CD4-positive, CD25-positive, alpha-beta regulatory T cell (primary cell): ENCODE measurements around the gene PSKH1. TPM values are rescaled to one million over a fixed set of nuclear protein-coding genes. Genes with fewer than 3 reads are reported as not detected.

Source experiments
- ATAC-seq, 2 donors: fragments of 150-1000 bp; cut with Tn5 transposase; one replicate each; pipeline ENCODE4 v1.10.0; 2021; ENCODE audit warnings: low read depth in 2 of 2, moderate number of reproducible peaks in 2 of 2, moderate library complexity in 1 of 2
- DNase-seq, 3 donors: peaks; one replicate each; pipeline versions ENCODE4 v3.0.0 to v3.0.0-alpha.2; 2012 to 2022; ENCODE audit warnings: mixed read lengths in 1 of 3
- H3K27ac ChIP-seq: one replicate; pipeline ENCODE4 v1.7.0; 2013; ENCODE audit warnings: mild to moderate bottlenecking, low read length; ENCODE audit not compliant: insufficient read depth, poor library complexity, severe bottlenecking
- H3K27me3 ChIP-seq: one replicate; pipeline ENCODE4 v1.7.0; 2013; ENCODE audit warnings: low read length; ENCODE audit not compliant: control insufficient read depth, insufficient read depth
- H3K36me3 ChIP-seq: one replicate; pipeline ENCODE4 v1.7.0; 2013; ENCODE audit warnings: mild to moderate bottlenecking, low read length, moderate library complexity; ENCODE audit not compliant: control insufficient read depth, insufficient read depth
- H3K4me1 ChIP-seq: 2 replicates; pipeline ENCODE4 v1.7.0; 2013; ENCODE audit warnings: mild to moderate bottlenecking, low read length; ENCODE audit not compliant: insufficient read depth, control insufficient read depth, poor library complexity, severe bottlenecking
- H3K4me3 ChIP-seq: one replicate; pipeline ENCODE4 v1.7.0; 2013; ENCODE audit warnings: low read depth, mild to moderate bottlenecking, low read length, moderate library complexity
- H3K9me3 ChIP-seq, 2 experiments: 1 replicate in 1 of 2; 2 replicates in 1 of 2; pipeline ENCODE4 v1.7.0; 2013; ENCODE audit warnings: low read length in 2 of 2, mild to moderate bottlenecking in 1 of 2, moderate library complexity in 1 of 2; ENCODE audit not compliant: control insufficient read depth in 2 of 2
- H3K27ac Mint-ChIP-seq, 3 donors: one replicate each; pipeline ENCODE4 v1.8.0; 2020 to 2022; ENCODE audit warnings: mild to moderate bottlenecking in 3 of 3, mixed read lengths in 3 of 3, moderate library complexity in 2 of 3
- H3K27me3 Mint-ChIP-seq: one replicate; pipeline ENCODE4 v1.8.0; 2022; ENCODE audit warnings: mild to moderate bottlenecking, mixed read lengths
- H3K36me3 Mint-ChIP-seq: one replicate; pipeline ENCODE4 v1.8.0; 2020; ENCODE audit warnings: mixed read lengths
- H3K4me1 Mint-ChIP-seq, 4 donors: one replicate each; pipeline ENCODE4 v1.8.0; 2020 to 2022; ENCODE audit warnings: mixed read lengths in 4 of 4, mild to moderate bottlenecking in 1 of 4
- H3K4me3 Mint-ChIP-seq, 4 donors: one replicate each; pipeline ENCODE4 v1.8.0; 2020 to 2022; ENCODE audit warnings: mild to moderate bottlenecking in 4 of 4, mixed read lengths in 4 of 4, moderate library complexity in 3 of 4
- H3K9me3 Mint-ChIP-seq, 7 donors: one replicate each; pipeline ENCODE4 v1.8.0; 2020 to 2022; ENCODE audit warnings: mixed read lengths in 7 of 7, mild to moderate bottlenecking in 3 of 7, moderate library complexity in 2 of 7
- polyA plus RNA-seq, 4 donors: library from polyadenylated mRNA; unstranded; fragments of 300-500 nt; fragmentation: Illumina TruSeq; gene quantifications; one replicate each; pipeline ENCODE4 v1.2.3, GENCODE V29; 2021
- total RNA-seq: library from RNA; stranded (reverse); gene quantifications from one replicate; pipeline ENCODE4 v1.2.3, GENCODE V29; 2022

The PSKH1 gene
- total and polyA plus RNA-seq, 5 donors from 2014 or later, result 14.3 to 25.3 (median 22.8) TPM

DNA sequence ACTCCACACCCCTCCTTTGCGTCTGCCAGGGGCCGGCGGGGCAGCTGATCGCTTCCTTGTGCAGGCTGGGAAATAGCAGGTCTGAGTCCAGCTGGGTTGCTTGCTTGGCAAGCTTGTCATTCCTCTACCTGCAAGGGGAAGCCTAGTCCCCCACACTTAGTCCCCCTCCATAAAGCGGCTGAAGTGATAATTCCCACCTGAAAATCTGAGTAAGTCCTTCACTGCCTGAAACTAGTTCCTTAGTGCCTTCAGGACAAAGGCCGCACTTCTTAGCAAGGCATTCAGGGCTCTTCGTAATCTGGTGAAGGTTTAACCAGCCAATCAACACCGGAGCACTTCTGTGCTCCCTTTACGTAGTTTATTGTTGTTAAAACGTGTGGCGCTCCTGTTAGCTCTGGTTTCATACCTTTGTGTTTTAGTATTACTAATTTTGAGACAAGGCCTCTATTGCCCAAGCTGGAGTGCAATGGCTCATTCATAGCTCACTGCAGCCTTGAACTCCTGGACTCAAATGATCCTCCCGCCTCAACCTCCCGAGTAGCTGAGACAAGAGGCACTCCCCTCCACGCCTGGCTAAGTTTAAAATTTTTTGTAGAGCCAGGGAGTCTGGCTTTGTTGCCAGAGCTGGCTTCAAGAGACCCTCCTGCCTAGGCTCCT lies 817 bp downstream of the PSKH1 start:
- no peak for ATAC-seq
- Histone ChIP-seq H3K9me3 (no peaks in the 10 kb centered on the region), H3K4me1 (peaks cover 18% of the 10 kb centered on the region), H3K36me3 (no peaks in the 10 kb centered on the region), H3K4me3 (peak overlapping the region; percentile 87), H3K27ac (peak overlapping the region; percentile 86), H3K27me3 (no peaks in the 10 kb centered on the region)
- Mint-ChIP-seq H3K4me1 (peaks cover 14 to 55% (median 32%) of the 10 kb centered on the region in 4 donors), H3K27ac (peak overlapping the region; percentile 80 to 97 (median 97)), H3K27me3 (no peaks in the 10 kb centered on the region), H3K36me3 (no peaks in the 10 kb centered on the region), H3K4me3 (peak overlapping the region; percentile 95 to 99 (median 98)), H3K9me3 (no peaks in the 10 kb centered on the region)
- DNase-seq, result peak in 1 of 3 donors; percentile 45

DNA sequence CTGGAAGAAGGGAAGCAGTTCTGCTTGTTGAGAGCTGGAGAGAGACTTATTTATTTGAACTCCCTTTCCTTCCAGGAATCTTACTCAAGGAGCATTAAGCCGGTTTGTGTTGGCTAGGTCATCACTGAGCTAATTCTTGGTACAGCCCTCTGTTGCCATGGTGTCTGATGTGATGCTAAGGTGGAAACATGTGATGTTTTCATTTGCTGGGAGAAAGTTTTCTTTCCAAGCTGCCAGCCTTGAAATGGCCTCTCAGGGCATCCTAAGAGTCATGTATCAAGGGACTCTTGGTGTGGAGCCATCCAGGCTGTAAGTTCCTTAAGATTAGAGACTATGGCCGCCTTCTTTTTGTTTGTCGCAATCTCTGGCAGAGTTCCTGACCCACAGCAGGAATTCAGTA lies 4.2 kb downstream of the PSKH1 start:
- H3K9me3 Mint-ChIP-seq, result no peaks in the 10 kb centered on the region
- H3K27ac ChIP-seq, result no peak overlapping the region
- DNase-seq, result no peak
- H3K27me3 Mint-ChIP-seq, result no peaks in the 10 kb centered on the region
- no peaks in the 10 kb centered on the region for H3K36me3 ChIP-seq
- no peaks in the 10 kb centered on the region for H3K27me3 ChIP-seq
- H3K27ac Mint-ChIP-seq, result no peak overlapping the region
- peaks cover 4% of the 10 kb centered on the region for H3K36me3 Mint-ChIP-seq
- H3K4me1 ChIP-seq, result peaks cover 18% of the 10 kb centered on the region
- H3K4me3 Mint-ChIP-seq, result peak overlapping the region in 1 of 4 donors; percentile 9
- no peak overlapping the region for H3K4me3 ChIP-seq
- peaks cover 14 to 68% (median 41%) of the 10 kb centered on the region in 4 donors for H3K4me1 Mint-ChIP-seq
- no peaks in the 10 kb centered on the region for H3K9me3 ChIP-seq
- no peak for ATAC-seq

DNA sequence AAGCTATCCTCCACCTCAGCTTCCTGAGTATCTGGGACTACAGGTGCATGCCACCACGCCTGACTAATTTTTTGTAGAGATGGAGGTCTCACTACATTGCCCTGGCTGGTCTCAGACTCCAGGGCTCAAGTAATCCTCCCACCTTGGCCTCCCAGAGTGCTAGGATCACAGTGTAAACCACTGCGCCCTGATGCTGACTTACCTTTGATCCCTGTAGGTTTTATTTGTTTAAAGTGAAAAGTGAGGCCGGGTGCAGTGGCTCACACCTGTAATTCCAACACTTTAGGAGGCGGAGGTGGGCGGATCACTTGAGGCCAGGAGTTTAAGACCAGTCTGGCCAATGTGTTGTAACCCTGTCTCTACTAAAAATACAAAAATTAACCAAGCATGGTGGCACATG lies 8.7 kb downstream of the PSKH1 start:
- no peak overlapping the region for H3K27ac ChIP-seq
- H3K4me1 ChIP-seq, result no peaks in the 10 kb centered on the region
- H3K4me3 ChIP-seq, result no peak overlapping the region
- no peak for ATAC-seq
- Mint-ChIP-seq H3K4me3 (no peak overlapping the region), H3K36me3 (peaks cover 9% of the 10 kb centered on the region), H3K9me3 (no peaks in the 10 kb centered on the region), H3K27ac (no peak overlapping the region), H3K4me1 (peaks cover 6 to 41% (median 23%) of the 10 kb centered on the region in 4 donors), H3K27me3 (no peaks in the 10 kb centered on the region)
- no peaks in the 10 kb centered on the region for H3K36me3 ChIP-seq
- DNase-seq, result no peak
- H3K9me3 ChIP-seq, result no peaks in the 10 kb centered on the region
- H3K27me3 ChIP-seq, result no peaks in the 10 kb centered on the region

DNA sequence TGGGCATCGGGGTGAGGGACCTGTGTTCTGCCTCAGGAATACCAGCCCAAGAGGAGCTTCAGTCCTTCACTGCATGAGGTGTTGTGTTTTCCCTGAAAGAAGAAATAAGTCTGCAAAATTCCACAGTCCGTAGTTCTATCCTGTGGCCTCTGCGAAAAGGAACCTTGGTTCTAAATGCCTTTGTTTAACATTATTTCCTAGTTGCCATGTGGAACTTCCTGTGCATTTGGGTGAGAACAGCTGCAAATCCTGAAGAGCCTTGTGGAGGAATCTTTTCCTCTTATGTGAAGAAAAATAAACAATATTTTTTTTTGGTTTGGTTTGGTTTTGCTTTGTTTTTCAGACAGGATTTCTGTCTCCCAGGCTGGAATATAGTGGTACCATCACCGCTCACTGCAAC lies 9.8 kb downstream of the PSKH1 start:
- H3K4me1 ChIP-seq, result no peaks in the 10 kb centered on the region
- no peak overlapping the region for H3K4me3 ChIP-seq
- H3K4me3 Mint-ChIP-seq, result no peak overlapping the region
- ATAC-seq (no peak), DNase-seq (no peak)
- peaks cover 13% of the 10 kb centered on the region for H3K36me3 Mint-ChIP-seq
- H3K27me3 Mint-ChIP-seq, result no peaks in the 10 kb centered on the region
- H3K27ac ChIP-seq, result no peak overlapping the region
- H3K4me1 Mint-ChIP-seq, result peaks cover 6 to 34% (median 15%) of the 10 kb centered on the region in 4 donors
- H3K36me3 ChIP-seq, result no peaks in the 10 kb centered on the region
- peak overlapping the region in 1 of 3 donors; percentile 58 for H3K27ac Mint-ChIP-seq
- H3K27me3 ChIP-seq, result no peaks in the 10 kb centered on the region
- H3K9me3 ChIP-seq, result no peaks in the 10 kb centered on the region
- H3K9me3 Mint-ChIP-seq, result no peaks in the 10 kb centered on the region

DNA sequence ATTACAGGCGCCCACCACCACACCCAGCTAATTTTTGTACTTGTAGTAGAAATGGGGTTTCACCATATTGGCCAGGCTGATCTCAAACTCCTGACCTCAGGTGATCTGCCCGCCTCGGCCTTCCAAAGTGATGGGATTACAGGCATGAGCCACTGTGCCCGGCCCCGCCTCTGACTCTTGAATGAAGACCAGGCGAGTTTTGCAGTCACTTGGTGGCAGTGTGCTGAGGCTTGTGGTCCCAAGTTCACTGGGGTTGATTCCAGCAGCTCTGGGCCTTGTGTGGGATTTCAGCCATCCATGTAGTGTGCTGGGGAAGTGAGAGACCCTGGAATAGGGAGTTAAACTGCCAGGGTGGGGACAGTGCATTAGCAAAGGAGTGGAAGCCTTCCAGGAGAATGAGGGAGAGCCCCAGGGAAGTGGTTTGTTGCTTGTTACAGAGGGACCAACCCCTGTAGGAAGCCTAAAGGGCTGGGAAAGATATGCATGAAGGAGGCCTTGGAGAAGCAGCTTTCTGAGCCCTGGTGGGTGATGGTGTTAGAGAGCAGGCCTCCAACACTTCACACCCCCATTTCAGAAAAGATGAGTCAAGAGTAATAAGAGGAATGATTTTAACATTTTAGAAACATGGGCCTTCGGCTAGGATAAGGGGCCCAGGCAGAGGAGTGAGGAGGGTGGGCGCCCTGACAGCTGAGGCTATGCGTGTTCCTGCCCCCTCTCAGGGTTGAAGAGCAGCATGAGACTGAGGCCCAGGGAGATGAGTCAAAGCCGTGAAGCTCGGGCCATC lies 14.5 kb downstream of the PSKH1 start:
- Mint-ChIP-seq H3K9me3 (no peaks in the 10 kb centered on the region), H3K27ac (peak overlapping the region in 2 of 3 donors; percentile 20 to 95), H3K4me3 (no peak overlapping the region), H3K27me3 (no peaks in the 10 kb centered on the region), H3K36me3 (peaks cover 16% of the 10 kb centered on the region), H3K4me1 (peaks cover 6 to 25% (median 9%) of the 10 kb centered on the region in 4 donors)
- Histone ChIP-seq H3K4me3 (no peak overlapping the region), H3K36me3 (peaks cover 22% of the 10 kb centered on the region), H3K27me3 (no peaks in the 10 kb centered on the region), H3K27ac (no peak overlapping the region), H3K9me3 (no peaks in the 10 kb centered on the region), H3K4me1 (no peaks in the 10 kb centered on the region)
- ATAC-seq, result no peak
- no peak for DNase-seq

DNA sequence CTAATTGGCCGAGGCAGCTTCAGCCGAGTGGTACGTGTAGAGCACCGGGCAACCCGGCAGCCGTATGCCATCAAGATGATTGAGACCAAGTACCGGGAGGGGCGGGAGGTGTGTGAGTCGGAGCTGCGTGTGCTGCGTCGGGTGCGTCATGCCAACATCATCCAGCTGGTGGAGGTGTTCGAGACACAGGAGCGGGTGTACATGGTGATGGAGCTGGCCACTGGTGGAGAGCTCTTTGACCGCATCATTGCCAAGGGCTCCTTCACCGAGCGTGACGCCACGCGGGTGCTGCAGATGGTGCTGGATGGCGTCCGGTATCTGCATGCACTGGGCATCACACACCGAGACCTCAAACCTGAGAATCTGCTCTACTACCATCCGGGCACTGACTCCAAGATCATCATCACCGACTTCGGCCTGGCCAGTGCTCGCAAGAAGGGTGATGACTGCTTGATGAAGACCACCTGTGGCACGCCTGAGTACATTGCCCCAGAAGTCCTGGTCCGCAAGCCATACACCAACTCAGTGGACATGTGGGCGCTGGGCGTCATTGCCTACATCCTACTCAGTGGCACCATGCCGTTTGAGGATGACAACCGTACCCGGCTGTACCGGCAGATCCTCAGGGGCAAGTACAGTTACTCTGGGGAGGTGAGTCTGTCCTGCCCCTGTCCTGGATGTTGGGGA lies 16.1 kb downstream of the PSKH1 start:
- Histone ChIP-seq H3K4me1 (no peaks in the 10 kb centered on the region), H3K9me3 (no peaks in the 10 kb centered on the region), H3K27ac (no peak overlapping the region), H3K4me3 (no peak overlapping the region), H3K36me3 (peaks cover 22% of the 10 kb centered on the region), H3K27me3 (no peaks in the 10 kb centered on the region)
- peak overlapping the region in 2 of 3 donors; percentile 15 to 71 for H3K27ac Mint-ChIP-seq
- no peak for DNase-seq
- H3K9me3 Mint-ChIP-seq, result no peaks in the 10 kb centered on the region
- H3K27me3 Mint-ChIP-seq, result no peaks in the 10 kb centered on the region
- H3K4me1 Mint-ChIP-seq, result peaks cover 6 to 19% (median 7%) of the 10 kb centered on the region in 4 donors
- no peak overlapping the region for H3K4me3 Mint-ChIP-seq
- no peak for ATAC-seq
- H3K36me3 Mint-ChIP-seq, result peaks cover 14% of the 10 kb centered on the region

DNA sequence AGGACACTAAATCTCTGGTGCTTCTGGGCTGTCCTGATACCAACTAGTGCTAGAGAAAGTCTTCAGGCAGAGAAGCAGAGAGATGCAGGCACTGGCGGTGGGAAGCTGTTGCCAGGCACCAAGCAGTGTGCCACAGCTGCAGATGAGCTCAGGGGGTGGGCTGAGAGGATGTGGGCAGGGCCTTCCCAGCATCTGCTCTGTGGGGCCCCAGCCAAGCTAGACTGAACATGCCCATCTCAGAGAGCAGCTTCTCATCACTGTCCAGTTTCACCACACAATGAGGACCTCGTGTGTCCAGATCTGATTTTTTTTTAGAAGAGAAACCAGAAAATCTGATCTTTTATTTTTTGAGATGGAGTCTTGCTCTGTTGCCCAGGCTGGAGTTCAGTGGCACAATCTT lies 17.1 kb downstream of the PSKH1 start:
- Histone ChIP-seq H3K36me3 (peaks cover 22% of the 10 kb centered on the region), H3K27ac (no peak overlapping the region), H3K9me3 (no peaks in the 10 kb centered on the region), H3K27me3 (no peaks in the 10 kb centered on the region), H3K4me1 (no peaks in the 10 kb centered on the region), H3K4me3 (no peak overlapping the region)
- Mint-ChIP-seq H3K36me3 (peaks cover 19% of the 10 kb centered on the region), H3K27ac (peak overlapping the region in 1 of 3 donors; percentile 38), H3K9me3 (no peaks in the 10 kb centered on the region), H3K4me3 (no peak overlapping the region), H3K27me3 (no peaks in the 10 kb centered on the region), H3K4me1 (peaks cover 3 to 22% (median 7%) of the 10 kb centered on the region in 4 donors)
- peak in 1 of 3 donors; percentile 47 for DNase-seq
- peak; percentile 70 to 77 for ATAC-seq
